Measurements from ENCODE around the gene NRXN2. TPM values are rescaled to one million over a fixed set of nuclear protein-coding genes. Genes with fewer than 3 reads are reported as not detected.

The NRXN2 gene
- total and polyA plus RNA-seq, 10 of the 15 experiments (the other 5 are each of a cell fraction or from before 2014, with no cell fraction given) = 0.03 to 1.4 (median 0.23) TPM

DNA sequence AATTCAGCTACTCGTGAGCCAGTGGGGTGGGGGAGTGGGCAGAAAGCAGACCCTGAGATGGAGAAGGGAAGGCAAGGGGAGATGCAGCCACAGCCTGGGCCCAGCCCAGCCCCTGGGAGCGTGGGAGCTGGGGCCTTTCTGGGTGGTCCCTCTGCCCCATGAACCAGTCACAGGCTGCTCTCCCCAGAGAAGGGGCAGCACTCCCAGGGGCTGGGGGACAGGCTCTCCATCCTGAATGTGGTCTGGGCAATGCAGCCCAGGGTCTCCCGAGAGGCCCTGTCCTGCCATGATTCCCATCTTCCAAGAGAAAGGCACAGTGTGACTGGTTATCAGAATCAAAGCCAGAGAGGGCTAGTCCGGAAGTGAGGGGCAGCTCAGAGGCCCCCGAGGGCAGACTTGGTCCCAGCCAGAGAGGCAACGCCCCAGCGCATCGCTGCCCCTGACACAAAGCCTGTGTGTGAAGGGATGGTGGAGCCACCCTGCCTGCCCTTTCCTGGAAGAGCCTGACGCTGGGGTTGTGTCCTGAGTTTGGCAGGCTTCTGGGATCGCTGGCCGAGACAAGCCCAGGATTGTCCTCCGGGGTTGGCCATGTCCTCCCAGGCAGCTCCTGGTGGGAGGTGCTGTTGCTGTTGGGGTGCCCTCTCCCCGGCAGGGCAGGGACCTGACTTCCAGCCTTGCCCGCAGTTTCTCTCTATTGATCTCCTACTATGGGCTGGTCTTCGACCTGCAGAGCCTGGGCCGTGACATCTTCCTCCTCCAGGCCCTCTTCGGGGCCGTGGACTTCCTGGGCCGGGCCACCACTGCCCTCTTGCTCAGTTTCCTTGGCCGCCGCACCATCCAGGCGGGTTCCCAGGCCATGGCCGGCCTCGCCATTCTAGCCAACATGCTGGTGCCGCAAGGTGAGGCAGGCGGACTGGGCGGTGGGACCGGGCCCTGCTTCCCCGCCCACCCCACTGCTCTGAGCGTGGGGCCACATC is 155.8 kb downstream of the NRXN2 start:
- ATAC-seq = no peak
- H3K4me3 ChIP-seq = no peak overlapping the region
- POLR2A ChIA-PET = no interaction called here
- RAD21 ChIA-PET (ENCODE audit: unreplicated experiment) = no interaction called here
- in situ Hi-C loops (cut with MboI) (loop anchor here (5.0 kb wide), 1 partner anchor 50 kb away; no protein-coding TSS in a partner anchor), intact Hi-C loops (cut with micrococcal nuclease; ENCODE audit: unreplicated experiment) (no loop called here)
- H3K79me2 ChIP-seq (ENCODE audit: control insufficient read depth, insufficient read depth, low read length) = no peaks in the 10 kb centered on the region
- SMC1A ChIA-PET (ENCODE audit: uncharacterized antibody, unreplicated experiment) = no interaction called here
- H3K36me3 ChIP-seq (ENCODE audit: control insufficient read depth in 2 of 2, insufficient read depth in 2 of 2, low read length in 1 of 2) = no peaks in the 10 kb centered on the region
- DNase-seq (ENCODE audit: low read depth, low spot score) = no peak
- FAIRE-seq = no peak
- 34% methylated on average over 30 of the region's 30 CpGs for WGBS (ENCODE audit: insufficient coverage, insufficient replicate concordance, low lambda C conversion rate, missing lambda C conversion rate)
- CTCF ChIA-PET = no interaction called here
- no peaks in the 10 kb centered on the region for H4K20me1 ChIP-seq (ENCODE audit: control insufficient read depth, insufficient read depth)
- peaks cover 0 to under 1% of the 10 kb centered on the region in 2 experiments; a peak in 1 of 4 replicates for H3K27me3 ChIP-seq (replicated peaks in 1 of 2; ENCODE audit: control insufficient read depth in 2 of 2, insufficient read depth in 2 of 2, low read length in 1 of 2)
- H3K9ac ChIP-seq (ENCODE audit: control insufficient read depth, insufficient read depth, low read length) = no peak overlapping the region
- BruUV-seq (replicated peaks) = no TSS peak
- no peaks in the 10 kb centered on the region for H3K4me1 ChIP-seq (ENCODE audit: control insufficient read depth, insufficient read depth, low read length)
- no peak overlapping the region for H3K27ac ChIP-seq (ENCODE audit: control insufficient read depth, insufficient read depth)
- no peaks in the 10 kb centered on the region for H3K9me3 ChIP-seq (replicated peaks; ENCODE audit: control insufficient read depth, insufficient read depth, low read length)
- H3K4me2 ChIP-seq (ENCODE audit: control insufficient read depth, insufficient read depth) = no peak overlapping the region
- no peak overlapping the region for H2AFZ ChIP-seq (ENCODE audit: control insufficient read depth, low read depth, low read length)
- TF ChIP-seq, protein P1, sequence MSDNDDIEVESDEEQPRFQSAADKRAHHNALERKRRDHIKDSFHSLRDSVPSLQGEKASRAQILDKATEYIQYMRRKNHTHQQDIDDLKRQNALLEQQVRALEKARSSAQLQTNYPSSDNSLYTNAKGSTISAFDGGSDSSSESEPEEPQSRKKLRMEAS (IDR thresholded peaks at IDR 0.05; ENCODE audit: low read depth, low read length) = no peak
- TF ChIP-seq FOS (IDR thresholded peaks at IDR 0.05; ENCODE audit: borderline replicate concordance, extremely low read depth, insufficient read length) (no peak), PML (IDR thresholded peaks at IDR 0.05; ENCODE audit: low read length) (no peak), RELA (IDR thresholded peaks at IDR 0.05; ENCODE audit: borderline replicate concordance, partially characterized antibody) (no peak), GATAD2B (conservative IDR thresholded peaks at IDR 0.05; ENCODE audit: low read depth) (no peak), MTA2 (IDR thresholded peaks at IDR 0.05; ENCODE audit: low read depth) (no peak), HDAC2 (IDR thresholded peaks at IDR 0.05) (no peak), MEF2A (IDR thresholded peaks at IDR 0.05; ENCODE audit: insufficient read depth, low read depth, low read length) (no peak), CREM (IDR thresholded peaks at IDR 0.05; ENCODE audit: low read depth) (no peak), EP300 (IDR thresholded peaks at IDR 0.05; ENCODE audit: borderline replicate concordance in 1 of 2, control insufficient read depth in 1 of 2, low read depth in 2 of 2, low read length in 2 of 2) (no peak), CBX3 (IDR thresholded peaks at IDR 0.05; ENCODE audit: borderline replicate concordance, low read depth) (no peak), RAD21 (IDR thresholded peaks at IDR 0.05; ENCODE audit: insufficient read depth, low read depth, low read length) (no peak), WRNIP1 (IDR thresholded peaks at IDR 0.05; ENCODE audit: borderline replicate concordance, low read depth, low read length) (no peak), PKNOX1 (IDR thresholded peaks at IDR 0.05) (no peak)
- TF ChIP-seq, protein P2, sequence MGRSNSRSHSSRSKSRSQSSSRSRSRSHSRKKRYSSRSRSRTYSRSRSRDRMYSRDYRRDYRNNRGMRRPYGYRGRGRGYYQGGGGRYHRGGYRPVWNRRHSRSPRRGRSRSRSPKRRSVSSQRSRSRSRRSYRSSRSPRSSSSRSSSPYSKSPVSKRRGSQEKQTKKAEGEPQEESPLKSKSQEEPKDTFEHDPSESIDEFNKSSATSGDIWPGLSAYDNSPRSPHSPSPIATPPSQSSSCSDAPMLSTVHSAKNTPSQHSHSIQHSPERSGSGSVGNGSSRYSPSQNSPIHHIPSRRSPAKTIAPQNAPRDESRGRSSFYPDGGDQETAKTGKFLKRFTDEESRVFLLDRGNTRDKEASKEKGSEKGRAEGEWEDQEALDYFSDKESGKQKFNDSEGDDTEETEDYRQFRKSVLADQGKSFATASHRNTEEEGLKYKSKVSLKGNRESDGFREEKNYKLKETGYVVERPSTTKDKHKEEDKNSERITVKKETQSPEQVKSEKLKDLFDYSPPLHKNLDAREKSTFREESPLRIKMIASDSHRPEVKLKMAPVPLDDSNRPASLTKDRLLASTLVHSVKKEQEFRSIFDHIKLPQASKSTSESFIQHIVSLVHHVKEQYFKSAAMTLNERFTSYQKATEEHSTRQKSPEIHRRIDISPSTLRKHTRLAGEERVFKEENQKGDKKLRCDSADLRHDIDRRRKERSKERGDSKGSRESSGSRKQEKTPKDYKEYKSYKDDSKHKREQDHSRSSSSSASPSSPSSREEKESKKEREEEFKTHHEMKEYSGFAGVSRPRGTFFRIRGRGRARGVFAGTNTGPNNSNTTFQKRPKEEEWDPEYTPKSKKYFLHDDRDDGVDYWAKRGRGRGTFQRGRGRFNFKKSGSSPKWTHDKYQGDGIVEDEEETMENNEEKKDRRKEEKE (IDR thresholded peaks at IDR 0.05) = no peak
